OCI-LY3 (cell line): ENCODE results near the gene AK4.
A peak's percentile ranks its signal among the peaks of the same experiment; 100 is the strongest.

Experiments
- H2AFZ ChIP-seq: fragments of 200-600, 300-600 bp; shearing (Covaris generic); 2 replicates; pipeline ENCODE4 v1.6.0; 2014; ENCODE audit warnings: antibody characterized with exemption, low read depth, low read length
- H3K27ac ChIP-seq: fragments of 200-600, 300-600 bp; sonication (generic); 2 replicates; pipeline ENCODE4 v1.5.1; 2014; ENCODE audit warnings: mild to moderate bottlenecking, low read length, moderate library complexity, mixed read lengths
- H3K27me3 ChIP-seq: fragments of 200-600, 300-600 bp; sonication (generic); 2 replicates; pipeline ENCODE4 v1.6.1; 2014; ENCODE audit warnings: low read depth, low read length, mixed read lengths
- H3K36me3 ChIP-seq: fragments of 200-600, 300-600 bp; sonication (generic); replicated peaks from 2 replicates; pipeline ENCODE3; 2014; ENCODE audit warnings: low read depth, low read length, mixed read lengths
- H3K4me1 ChIP-seq: fragments of 300-600, 200-600 bp; sonication (generic); 2 replicates; pipeline ENCODE4 v1.6.1; 2014; ENCODE audit warnings: low read length, mixed read lengths
- H3K4me2 ChIP-seq: fragments of 200-600, 300-600 bp; sonication (generic); 2 replicates; pipeline ENCODE4 v1.6.1; 2014; ENCODE audit warnings: low read length, mixed read lengths
- H3K4me3 ChIP-seq: fragments of 300-600, 200-600 bp; sonication (generic); 2 replicates; pipeline ENCODE4 v1.5.1; 2014; ENCODE audit warnings: antibody characterized with exemption, mild to moderate bottlenecking, low read length, moderate library complexity
- H3K79me2 ChIP-seq: fragments of 300-600, 200-600 bp; shearing (Covaris generic); 2 replicates; pipeline ENCODE4 v1.6.1; 2014; ENCODE audit warnings: mild to moderate bottlenecking, low read length, mixed read lengths
- H3K9ac ChIP-seq: fragments of 300-600, 200-600 bp; shearing (Covaris generic); 2 replicates; pipeline ENCODE4 v1.6.0; 2014; ENCODE audit warnings: mild to moderate bottlenecking, low read length, moderate library complexity
- H3K9me3 ChIP-seq: fragments of 200-600, 300-600 bp; shearing (Covaris generic); 2 replicates; pipeline ENCODE4 v1.6.1; 2014; ENCODE audit warnings: low read length, mixed read lengths; ENCODE audit not compliant: insufficient read depth
- H4K20me1 ChIP-seq: fragments of 200-600, 300-600 bp; sonication (generic); 2 replicates; pipeline ENCODE4 v1.6.1; 2016; ENCODE audit warnings: low read length, mixed read lengths; ENCODE audit not compliant: insufficient read depth
- CTCF ChIP-seq: fragments of 200-600, 300-600 bp; sonication (generic); IDR thresholded peaks from 2 replicates; pipeline ENCODE4 v1.5.1; 2014; ENCODE audit warnings: antibody characterized with exemption, low read length, low read depth
- EZH2phosphoT487 ChIP-seq: fragments of 200-600 bp; shearing (Covaris generic); IDR thresholded peaks from 2 replicates; pipeline ENCODE4 v1.6.1; 2018; ENCODE audit warnings: antibody characterized with exemption, mixed run types, low read depth

Gene AK4

GRCh38 chr1:65108025-65108642, 39.9 kb upstream of the AK4 start:
- no peaks in the 10 kb centered on the region for H4K20me1 ChIP-seq
- H3K4me2 ChIP-seq: 0 out of 2 replicates have a peak overlapping the region, but pooled peaks have one; percentile 14
- H3K79me2 ChIP-seq: no peaks in the 10 kb centered on the region
- 0 out of 2 replicates have a peak, but pooled peaks cover 2% of the 10 kb centered on the region for H3K4me1 ChIP-seq
- TF ChIP-seq EZH2phosphoT487 (no peak), CTCF (no peak)
- H3K9me3 ChIP-seq: no peaks in the 10 kb centered on the region
- no peaks in the 10 kb centered on the region for H3K27me3 ChIP-seq
- H3K27ac ChIP-seq: no peak overlapping the region
- no peak overlapping the region for H3K4me3 ChIP-seq
- peak overlapping the region; percentile 54; the same call in 1 of the 2 replicates for H2AFZ ChIP-seq
- no peak overlapping the region for H3K9ac ChIP-seq
- no peaks in the 10 kb centered on the region for H3K36me3 ChIP-seq

- no peaks in the 10 kb centered on the region for H4K20me1 ChIP-seq
- no peaks in the 10 kb centered on the region for H3K9me3 ChIP-seq
- H3K27me3 ChIP-seq: no peaks in the 10 kb centered on the region
- no peaks in the 10 kb centered on the region for H3K79me2 ChIP-seq
- 0 out of 2 replicates have a peak, but pooled peaks cover 2% of the 10 kb centered on the region for H3K4me1 ChIP-seq
- H3K4me3 ChIP-seq: no peak overlapping the region
- H3K4me2 ChIP-seq: no peak overlapping the region
- TF ChIP-seq EZH2phosphoT487 (no peak), CTCF (no peak)
- no peak overlapping the region for H3K27ac ChIP-seq
- no peak overlapping the region for H2AFZ ChIP-seq
- no peak overlapping the region for H3K9ac ChIP-seq
- no peaks in the 10 kb centered on the region for H3K36me3 ChIP-seq
Observed at GRCh38 chr1:65109487-65109886, 38.5 kb upstream of the AK4 start.

GRCh38 chr1:65112811-65113210, 35.2 kb upstream of the AK4 start:
- no peaks in the 10 kb centered on the region for H3K79me2 ChIP-seq
- H3K9ac ChIP-seq: no peak overlapping the region
- no peak overlapping the region for H3K4me2 ChIP-seq
- H3K4me3 ChIP-seq: no peak overlapping the region
- no peak for TF ChIP-seq EZH2phosphoT487
- TF ChIP-seq CTCF: no peak
- H3K4me1 ChIP-seq: 0 out of 2 replicates have a peak, but pooled peaks cover 2% of the 10 kb centered on the region
- H4K20me1 ChIP-seq: no peaks in the 10 kb centered on the region
- H3K36me3 ChIP-seq: no peaks in the 10 kb centered on the region
- no peak overlapping the region for H3K27ac ChIP-seq
- no peaks in the 10 kb centered on the region for H3K9me3 ChIP-seq
- H3K27me3 ChIP-seq: no peaks in the 10 kb centered on the region
- no peak overlapping the region for H2AFZ ChIP-seq

- Histone ChIP-seq H3K4me3 (no peak overlapping the region), H4K20me1 (no peaks in the 10 kb centered on the region), H3K4me1 (no peaks in the 10 kb centered on the region), H3K9me3 (no peaks in the 10 kb centered on the region), H2AFZ (no peak overlapping the region), H3K27me3 (no peaks in the 10 kb centered on the region), H3K36me3 (no peaks in the 10 kb centered on the region), H3K9ac (no peak overlapping the region), H3K4me2 (no peak overlapping the region), H3K79me2 (no peaks in the 10 kb centered on the region), H3K27ac (no peak overlapping the region)
- no peak for TF ChIP-seq EZH2phosphoT487
- no peak for TF ChIP-seq CTCF
Observed at GRCh38 chr1:65113298-65113697, 34.7 kb upstream of the AK4 start.
